Measurements from ENCODE around the gene C2orf80.
"Not testable (repeated sequence)": the region's sequence is repeated elsewhere in the genome, so short reads cannot be mapped to it uniquely, and the experiment has no call there.

C2orf80 gene

GRCh38 chr2:208179028-208179609 is 10.7 kb downstream of the C2orf80 start:
- DNase-seq (ENCODE audit: low read depth), result no peak

DNA sequence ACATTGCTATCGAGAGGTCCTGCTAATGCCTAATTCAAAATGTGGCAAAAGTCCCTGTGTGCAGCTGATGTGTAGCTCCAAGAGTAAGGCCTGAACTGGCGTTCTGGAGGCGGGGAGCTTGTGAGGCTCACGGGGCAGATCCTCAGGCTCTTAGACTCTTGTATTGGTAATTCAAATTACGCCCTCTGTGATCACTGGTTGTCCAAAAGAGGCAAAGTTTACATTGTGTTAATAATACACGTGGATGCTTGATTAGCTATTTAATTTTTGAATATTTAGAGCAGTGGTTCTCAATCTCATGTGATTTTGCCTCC is 14.0 kb downstream of the C2orf80 start:
- no peak for DNase-seq (ENCODE audit: low read depth)

- DNase-seq (ENCODE audit: low read depth), result peak; percentile 79
Observed at GRCh38 chr2:208175069-208175839, 14.6 kb downstream of the C2orf80 start.

DNA sequence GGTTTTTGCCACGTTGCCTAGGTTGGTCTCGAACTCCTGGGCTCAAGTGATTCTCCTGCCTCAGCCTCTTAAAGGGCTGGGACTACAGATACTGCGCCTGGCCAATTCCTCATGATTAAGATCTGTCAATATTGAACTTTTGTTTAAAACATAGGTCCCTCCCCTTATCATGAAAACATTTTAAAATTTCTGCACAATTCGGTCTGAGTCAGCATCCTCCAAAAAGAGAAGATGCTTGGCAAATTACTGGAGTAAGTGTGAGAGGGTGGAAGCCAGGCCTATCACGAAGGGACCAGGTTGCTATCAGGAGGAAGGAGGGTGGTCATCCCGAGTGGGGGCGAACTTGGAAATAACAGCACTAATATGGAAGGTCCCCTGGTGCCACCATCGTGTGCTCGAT is 15.7 kb downstream of the C2orf80 start:
- no peak for DNase-seq (ENCODE audit: low read depth)

- DNase-seq (ENCODE audit: low read depth), result no peak
Observed at GRCh38 chr2:208172125-208172524, 17.7 kb downstream of the C2orf80 start.

- DNase-seq (ENCODE audit: low read depth), result no peak
Observed at GRCh38 chr2:208164951-208165755, 24.7 kb downstream of the C2orf80 start.

- DNase-seq (ENCODE audit: low read depth), result no peak
Observed at GRCh38 chr2:208163489-208163888, 26.3 kb downstream of the C2orf80 start, which contains the start of gene CRYGA. TSS of gene CRYGA (minus strand) at chr2:208163589. CDS start at chr2:208163556, 33 bp downstream.

DNA sequence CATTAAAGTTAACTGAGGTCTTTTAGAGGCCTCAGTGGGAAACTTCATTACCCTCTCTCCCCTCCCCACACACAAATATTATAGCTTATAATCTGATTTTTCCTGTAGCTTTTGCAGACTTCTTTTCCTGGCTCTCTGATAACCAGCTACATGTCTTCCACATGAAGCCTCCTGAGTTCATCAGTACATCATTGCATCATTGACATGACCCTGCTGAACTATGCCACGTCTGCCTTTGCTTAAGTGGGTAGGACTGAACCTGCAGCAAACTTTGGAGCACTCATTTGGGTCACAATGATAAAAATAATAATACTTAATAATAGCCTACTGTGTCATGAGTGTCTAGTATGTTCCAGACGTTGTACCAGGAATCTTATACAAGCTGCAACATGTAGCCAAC is 33.4 kb downstream of the C2orf80 start:
- DNase-seq (ENCODE audit: low read depth), result no peak

- peak; percentile 9 for DNase-seq (ENCODE audit: low read depth)
Observed at GRCh38 chr2:208153156-208153555, 36.7 kb downstream of the C2orf80 start.

DNA sequence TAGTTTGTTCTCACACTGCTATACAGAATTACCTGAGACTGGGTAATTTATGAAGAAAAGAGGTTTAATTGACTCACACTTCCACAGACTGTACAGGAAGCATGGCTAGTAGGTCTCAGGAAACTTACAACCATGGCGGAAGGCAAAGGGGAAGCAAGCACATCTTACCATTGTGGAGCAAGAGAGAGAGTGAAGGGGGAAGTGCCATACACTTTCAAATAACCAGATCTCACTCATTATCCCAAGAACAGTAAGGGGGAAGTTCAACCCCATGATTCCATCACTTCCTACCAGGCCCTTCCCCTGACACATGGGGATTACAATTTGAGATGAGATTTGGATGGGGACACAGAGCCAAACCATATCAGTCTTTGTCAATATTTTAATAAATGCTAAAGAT is 38.9 kb downstream of the C2orf80 start:
- DNase-seq (ENCODE audit: low read depth), result no peak

DNA sequence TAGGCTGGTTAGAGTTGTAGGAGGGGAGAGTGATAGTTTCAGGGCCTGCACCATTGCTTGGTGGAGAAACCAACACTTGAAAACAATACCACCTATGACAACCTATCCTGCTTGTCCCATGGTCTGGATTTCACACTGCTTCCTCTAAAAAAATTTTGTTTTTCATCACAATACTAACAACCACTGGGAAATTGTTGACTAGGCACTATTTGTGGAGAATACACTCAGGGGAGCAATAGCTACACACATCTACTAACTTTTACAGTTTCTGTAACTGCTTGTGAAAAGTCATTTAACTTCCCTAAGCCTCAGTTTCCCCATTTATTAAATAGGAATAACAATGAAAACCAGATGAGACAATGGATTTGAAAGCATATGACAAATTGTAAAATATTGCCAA is 39.7 kb downstream of the C2orf80 start:
- no peak for DNase-seq (ENCODE audit: low read depth)

GRCh38 chr2:208148803-208149202 is 41.0 kb downstream of the C2orf80 start:
- DNase-seq (ENCODE audit: low read depth), result no peak

DNA sequence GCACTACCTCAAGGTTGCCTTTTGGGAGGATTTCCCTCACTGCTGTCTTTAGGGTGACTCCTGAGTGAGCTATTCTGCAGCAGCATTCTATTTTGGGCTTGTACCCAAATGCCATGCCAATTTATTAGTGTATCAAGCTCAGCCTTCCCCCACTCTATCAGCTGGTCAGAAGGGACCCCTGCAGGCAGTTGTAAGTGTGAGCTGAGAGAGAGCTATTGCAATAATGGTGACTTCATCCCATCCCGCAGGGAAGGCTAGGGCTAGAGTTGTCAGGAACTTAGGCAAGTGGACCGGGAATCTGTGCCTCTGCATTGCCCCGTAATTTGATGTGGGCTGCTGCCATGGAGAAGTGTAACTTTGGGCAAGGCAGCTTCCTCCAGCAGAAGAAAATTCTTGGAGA is 42.1 kb downstream of the C2orf80 start:
- no peak for DNase-seq (ENCODE audit: low read depth)

DNA sequence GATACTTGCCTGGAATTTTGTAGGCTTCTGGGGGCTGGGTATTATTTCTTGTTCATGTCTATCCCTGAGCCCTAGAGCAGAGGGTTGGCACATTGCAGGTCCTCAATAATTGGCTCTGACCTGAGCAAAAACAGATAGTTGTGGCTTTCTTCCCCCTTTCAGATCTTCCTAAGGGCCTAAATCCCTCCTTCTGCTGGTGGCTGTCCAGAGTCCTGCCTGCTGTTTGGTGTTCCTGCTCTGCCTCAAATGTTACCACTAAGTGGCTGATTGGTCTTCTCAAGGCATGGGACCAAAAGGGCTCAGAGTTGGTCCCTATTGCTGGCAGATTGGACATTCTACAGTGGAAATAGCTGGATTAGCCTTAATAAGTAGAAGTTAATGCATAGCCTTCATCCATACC is 42.8 kb downstream of the C2orf80 start:
- no peak for DNase-seq (ENCODE audit: low read depth)

GRCh38 chr2:208146006-208146405 is 43.8 kb downstream of the C2orf80 start, which contains the start of gene CRYGB:
TSS of gene CRYGB (minus strand) at chr2:208146158. CDS start at chr2:208146120, 38 bp downstream.
- no peak for DNase-seq (ENCODE audit: low read depth)

- DNase-seq (ENCODE audit: low read depth), result no peak
Observed at GRCh38 chr2:208142925-208143799, 46.7 kb downstream of the C2orf80 start.

GRCh38 chr2:208142240-208142924 is 47.4 kb downstream of the C2orf80 start:
- DNase-seq (ENCODE audit: low read depth), result peak; percentile 16

DNA sequence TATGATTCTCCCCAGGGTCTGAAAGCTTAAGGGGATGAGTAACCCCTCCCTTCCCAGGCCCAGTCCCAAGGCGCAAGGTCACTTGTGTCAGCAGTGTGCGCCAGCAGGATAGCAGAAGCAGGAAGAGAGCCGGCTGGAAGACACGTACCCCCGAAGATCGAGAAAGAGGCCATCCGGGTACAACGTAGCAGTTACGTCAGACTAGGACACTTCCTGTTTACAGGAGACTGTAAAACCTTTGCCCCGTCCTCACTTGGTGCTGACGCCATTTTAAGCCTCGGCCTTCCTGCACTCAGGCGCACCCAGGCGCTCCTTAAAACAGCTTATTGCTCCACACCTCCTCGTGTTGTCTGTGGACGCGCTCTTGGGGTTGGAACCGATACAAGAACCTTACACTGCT is 50.4 kb downstream of the C2orf80 start:
- DNase-seq (ENCODE audit: low read depth), result no peak

- not testable (repeated sequence) for DNase-seq (ENCODE audit: low read depth)
Observed at GRCh38 chr2:208138334-208138733, 51.5 kb downstream of the C2orf80 start.

DNA sequence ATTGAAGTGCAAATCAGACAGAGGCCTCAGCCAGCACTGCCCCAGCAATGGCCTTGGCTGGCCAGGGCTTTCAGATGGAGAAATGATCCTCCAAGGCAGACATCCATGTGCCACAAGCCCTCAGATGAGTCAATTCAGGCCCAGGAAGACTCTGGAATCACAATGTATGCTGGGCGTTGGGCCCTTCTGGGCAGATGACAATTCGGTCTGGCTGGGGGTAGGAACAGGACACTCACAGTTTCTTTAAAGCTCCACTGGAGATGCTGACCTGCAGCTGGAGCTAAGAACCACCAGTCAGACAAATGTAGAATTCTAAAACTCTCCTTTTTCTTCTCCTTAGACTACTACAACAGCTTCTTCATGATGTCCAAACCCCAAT is 53.1 kb downstream of the C2orf80 start:
- DNase-seq (ENCODE audit: low read depth), result no peak

All from EH (cell line).